Nephron progenitor cell (in vitro differentiated cells): ENCODE data around the gene MAP4.
A peak's percentile ranks its signal among the peaks of the same experiment; 100 is the strongest.

Source experiments
- DNase-seq: peaks from one replicate; pipeline ENCODE4 v3.0.0; 2021
- H3K27ac Mint-ChIP-seq: 2 replicates; pipeline ENCODE4 v1.8.0; 2021; ENCODE audit warnings: mild to moderate bottlenecking, moderate library complexity, mixed read lengths
- H3K27me3 Mint-ChIP-seq: 2 replicates; pipeline ENCODE4 v1.8.0; 2021; ENCODE audit warnings: mild to moderate bottlenecking, low read depth, mixed read lengths; ENCODE audit not compliant: poor library complexity
- H3K36me3 Mint-ChIP-seq: 2 replicates; pipeline ENCODE4 v1.8.0; 2021; ENCODE audit warnings: low read depth, mixed read lengths
- H3K4me1 Mint-ChIP-seq: 2 replicates; pipeline ENCODE4 v1.8.0; 2021; ENCODE audit warnings: mixed read lengths
- H3K4me3 Mint-ChIP-seq: 2 replicates; pipeline ENCODE4 v1.8.0; 2021; ENCODE audit warnings: mild to moderate bottlenecking, moderate library complexity, mixed read lengths
- H3K9me3 Mint-ChIP-seq: 2 replicates; pipeline ENCODE4 v1.8.0; 2021; ENCODE audit warnings: mild to moderate bottlenecking, moderate library complexity, mixed read lengths
- TF ChIP-seq, protein P1 (sequence below): fragments of 200-600 bp; sonication (generic); IDR thresholded peaks from 2 replicates; pipeline ENCODE4 v1.5.0; 2021; ENCODE audit warnings: antibody characterized with exemption

MAP4 gene

DNA sequence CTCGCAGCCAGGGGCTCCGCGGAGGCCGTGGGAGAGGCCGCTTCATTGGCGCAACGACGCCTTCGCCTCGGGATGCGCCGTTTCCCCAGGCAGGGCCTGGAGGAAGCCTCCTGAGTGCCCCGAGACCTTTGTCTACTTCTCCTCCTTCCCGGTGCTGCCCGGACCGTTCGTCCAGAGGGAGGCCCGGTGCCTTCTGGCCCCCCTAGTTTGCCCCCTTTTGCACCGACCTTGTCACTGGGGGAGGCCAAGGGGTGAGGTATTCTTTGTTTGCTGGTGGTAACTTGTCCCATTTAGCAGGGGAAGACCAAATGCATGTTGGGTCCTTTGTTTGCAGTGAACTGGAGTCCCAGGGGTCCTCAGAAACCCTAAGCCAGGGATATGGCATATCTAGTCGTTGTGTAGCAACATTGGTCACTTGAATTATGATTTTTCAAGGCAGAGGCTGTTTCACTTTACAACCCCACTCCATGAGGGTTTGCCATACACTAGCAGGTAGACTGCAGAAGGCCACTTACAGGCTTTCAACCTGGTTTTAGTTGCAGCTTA, 212.7 kb downstream of the MAP4 start:
- Mint-ChIP-seq H3K27me3 (no peaks in the 10 kb centered on the region), H3K4me1 (peaks cover 33% of the 10 kb centered on the region), H3K36me3 (peaks cover 11% of the 10 kb centered on the region), H3K4me3 (peak overlapping the region; percentile 97), H3K27ac (peak overlapping the region; percentile 100), H3K9me3 (no peaks in the 10 kb centered on the region)
- DNase-seq: no peak
- TF ChIP-seq, protein P1, sequence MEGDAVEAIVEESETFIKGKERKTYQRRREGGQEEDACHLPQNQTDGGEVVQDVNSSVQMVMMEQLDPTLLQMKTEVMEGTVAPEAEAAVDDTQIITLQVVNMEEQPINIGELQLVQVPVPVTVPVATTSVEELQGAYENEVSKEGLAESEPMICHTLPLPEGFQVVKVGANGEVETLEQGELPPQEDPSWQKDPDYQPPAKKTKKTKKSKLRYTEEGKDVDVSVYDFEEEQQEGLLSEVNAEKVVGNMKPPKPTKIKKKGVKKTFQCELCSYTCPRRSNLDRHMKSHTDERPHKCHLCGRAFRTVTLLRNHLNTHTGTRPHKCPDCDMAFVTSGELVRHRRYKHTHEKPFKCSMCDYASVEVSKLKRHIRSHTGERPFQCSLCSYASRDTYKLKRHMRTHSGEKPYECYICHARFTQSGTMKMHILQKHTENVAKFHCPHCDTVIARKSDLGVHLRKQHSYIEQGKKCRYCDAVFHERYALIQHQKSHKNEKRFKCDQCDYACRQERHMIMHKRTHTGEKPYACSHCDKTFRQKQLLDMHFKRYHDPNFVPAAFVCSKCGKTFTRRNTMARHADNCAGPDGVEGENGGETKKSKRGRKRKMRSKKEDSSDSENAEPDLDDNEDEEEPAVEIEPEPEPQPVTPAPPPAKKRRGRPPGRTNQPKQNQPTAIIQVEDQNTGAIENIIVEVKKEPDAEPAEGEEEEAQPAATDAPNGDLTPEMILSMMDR: no peak

DNA sequence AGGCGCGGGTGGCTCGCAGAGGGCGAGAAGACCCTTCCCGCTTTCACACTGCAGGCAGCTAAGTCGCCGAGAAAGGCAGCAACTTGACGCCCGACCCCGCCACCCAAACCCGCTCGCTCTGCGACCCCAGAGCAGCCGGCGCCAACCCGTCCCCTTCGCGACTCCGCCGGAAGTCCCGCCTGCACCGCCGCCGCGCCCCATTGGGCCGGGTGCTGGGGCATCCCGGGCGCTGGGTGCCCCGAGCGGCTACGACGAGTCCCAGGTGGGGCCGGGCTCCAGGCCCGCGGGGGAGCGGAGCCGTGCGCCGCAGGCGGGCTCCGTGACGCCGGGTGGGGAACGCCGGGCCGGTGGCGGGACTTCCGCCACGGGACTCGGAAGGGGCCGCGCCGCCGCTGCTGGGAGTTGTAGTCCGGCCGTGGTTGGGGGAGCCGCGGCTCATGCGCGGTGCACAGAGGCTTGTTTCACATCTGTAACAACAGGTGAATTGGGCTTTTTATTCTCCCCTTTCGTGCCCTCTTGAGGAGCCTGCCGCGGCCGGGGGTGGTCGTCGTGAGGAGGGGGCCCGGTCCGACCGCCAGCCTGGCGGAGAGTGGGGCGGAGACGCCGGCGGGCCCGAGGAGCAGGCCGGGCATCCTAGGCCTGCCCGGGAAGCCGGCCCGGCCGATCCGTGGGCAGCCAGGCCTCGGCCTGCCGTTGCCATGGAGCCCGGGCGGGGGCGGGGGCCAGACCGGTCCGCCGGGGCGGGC, 213.3 kb downstream of the MAP4 start, which contains the start of gene DHX30:
DHX30 (plus strand) TSS at position 405 of the 746 bp plus-strand sequence. CDS start 7,546 bp downstream, outside the sequence.
- DNase-seq: peak; percentile 88
- Mint-ChIP-seq H3K27me3 (no peaks in the 10 kb centered on the region), H3K4me3 (peak within 1 kb of the TSS; percentile 97), H3K36me3 (peaks cover 10% of the 10 kb centered on the region), H3K4me1 (peaks cover 33% of the 10 kb centered on the region), H3K9me3 (no peaks in the 10 kb centered on the region), H3K27ac (peak within 1 kb of the TSS; percentile 100)
- TF ChIP-seq, protein P1: no peak
